Measurements from ENCODE around the gene CEP192.

DNA sequence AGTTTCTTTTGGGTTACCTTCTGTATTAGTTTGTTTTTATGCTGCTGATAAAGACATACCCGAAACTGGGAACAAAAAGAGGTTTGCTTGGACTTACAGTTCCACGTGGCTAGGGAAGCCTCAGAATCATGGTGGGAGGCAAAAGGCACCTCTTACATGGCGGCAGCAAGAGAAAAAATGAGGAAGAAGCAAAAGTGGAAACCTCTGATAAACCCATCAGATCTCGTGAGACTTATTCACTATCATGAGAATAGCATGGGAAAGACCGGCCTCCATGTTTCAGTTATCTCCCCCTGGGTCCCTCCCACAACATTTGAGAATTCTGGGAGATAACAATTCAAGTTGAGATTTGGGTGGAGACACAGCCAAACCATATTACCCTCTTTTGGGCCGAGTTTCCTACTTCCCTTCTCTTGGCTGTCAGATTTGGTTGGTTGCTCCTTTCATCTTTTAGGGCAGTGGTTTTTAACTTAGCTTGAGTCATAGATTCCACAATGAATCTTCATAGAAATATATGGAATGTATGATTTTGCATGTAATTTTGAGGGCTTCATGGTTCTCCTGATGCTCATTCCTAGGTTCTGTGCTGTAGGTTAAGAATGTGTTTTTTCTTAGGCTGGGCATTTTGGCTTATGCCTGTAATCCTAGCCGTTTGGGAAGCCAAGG lies 44.2 kb downstream of the CEP192 start:
- no peak for TF ChIP-seq POLR2A (IDR thresholded peaks at IDR 0.05)
- TF ChIP-seq, protein P1, sequence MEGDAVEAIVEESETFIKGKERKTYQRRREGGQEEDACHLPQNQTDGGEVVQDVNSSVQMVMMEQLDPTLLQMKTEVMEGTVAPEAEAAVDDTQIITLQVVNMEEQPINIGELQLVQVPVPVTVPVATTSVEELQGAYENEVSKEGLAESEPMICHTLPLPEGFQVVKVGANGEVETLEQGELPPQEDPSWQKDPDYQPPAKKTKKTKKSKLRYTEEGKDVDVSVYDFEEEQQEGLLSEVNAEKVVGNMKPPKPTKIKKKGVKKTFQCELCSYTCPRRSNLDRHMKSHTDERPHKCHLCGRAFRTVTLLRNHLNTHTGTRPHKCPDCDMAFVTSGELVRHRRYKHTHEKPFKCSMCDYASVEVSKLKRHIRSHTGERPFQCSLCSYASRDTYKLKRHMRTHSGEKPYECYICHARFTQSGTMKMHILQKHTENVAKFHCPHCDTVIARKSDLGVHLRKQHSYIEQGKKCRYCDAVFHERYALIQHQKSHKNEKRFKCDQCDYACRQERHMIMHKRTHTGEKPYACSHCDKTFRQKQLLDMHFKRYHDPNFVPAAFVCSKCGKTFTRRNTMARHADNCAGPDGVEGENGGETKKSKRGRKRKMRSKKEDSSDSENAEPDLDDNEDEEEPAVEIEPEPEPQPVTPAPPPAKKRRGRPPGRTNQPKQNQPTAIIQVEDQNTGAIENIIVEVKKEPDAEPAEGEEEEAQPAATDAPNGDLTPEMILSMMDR (IDR thresholded peaks at IDR 0.05), result no peak
